Smooth muscle cell of the brain vasculature (primary cell): ENCODE data around the gene PKP2.
"Not testable (repeated sequence)": the region's sequence is repeated elsewhere in the genome, so short reads cannot be mapped to it uniquely, and the experiment has no call there.

Experiments
- DNase-seq: peaks from one replicate; pipeline ENCODE4 v3.0.0-alpha.2; 2012; ENCODE audit warnings: low read depth, low spot score

Gene PKP2

GRCh38 chr12:32895688-32896431, 717 bp downstream of the PKP2 start:
- DNase-seq = no peak

- no peak for DNase-seq
Measured at GRCh38 chr12:32894566-32894965, 2.0 kb downstream of the PKP2 start.

GRCh38 chr12:32893458-32893857, 3.1 kb downstream of the PKP2 start:
- no peak for DNase-seq

DNA sequence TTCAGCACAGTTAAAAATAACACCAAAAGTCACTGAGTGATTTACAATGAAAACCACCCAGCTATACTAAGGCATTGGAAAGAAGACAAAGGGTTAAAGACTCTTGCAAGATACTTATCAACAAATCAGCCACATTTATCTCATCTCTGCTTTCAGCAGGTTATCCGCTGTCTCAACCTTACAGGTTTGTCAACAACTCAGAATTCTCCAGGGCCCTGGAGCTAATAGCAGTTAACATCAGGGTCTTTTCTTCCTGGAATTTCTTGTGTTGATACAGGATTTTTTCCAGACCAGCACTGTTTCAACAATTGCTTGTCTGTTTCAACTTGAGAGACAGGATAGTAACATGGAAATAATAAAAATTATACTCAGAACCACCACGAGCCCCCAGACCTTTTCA, 3.5 kb downstream of the PKP2 start:
- DNase-seq = no peak

DNA sequence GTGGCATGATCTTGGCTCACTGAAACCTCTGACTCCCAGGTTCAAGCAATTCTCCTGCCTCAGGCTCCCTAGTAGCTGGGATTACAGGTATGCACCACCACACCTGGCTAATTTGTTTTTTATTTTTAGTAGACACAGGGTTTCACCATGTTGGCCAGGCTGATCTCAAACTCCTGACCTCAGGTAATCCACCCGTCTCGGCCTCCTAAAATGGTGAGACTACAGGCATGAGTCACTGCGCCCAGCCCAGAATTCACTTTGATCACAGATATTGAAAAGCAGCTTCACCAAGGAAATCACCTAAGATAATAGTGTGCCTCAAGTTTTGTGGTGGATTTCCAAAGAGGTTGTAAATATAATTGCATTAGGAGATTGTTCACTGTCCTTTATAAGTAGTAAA, 4.2 kb downstream of the PKP2 start:
- DNase-seq = not testable (repeated sequence)

GRCh38 chr12:32891956-32892355, 4.6 kb downstream of the PKP2 start:
- no peak for DNase-seq

- no peak for DNase-seq
Measured at GRCh38 chr12:32891526-32891925, 5.1 kb downstream of the PKP2 start.

- DNase-seq = no peak
Measured at GRCh38 chr12:32889011-32889760, 7.4 kb downstream of the PKP2 start.

GRCh38 chr12:32887058-32887457, 9.5 kb downstream of the PKP2 start:
- no peak for DNase-seq

DNA sequence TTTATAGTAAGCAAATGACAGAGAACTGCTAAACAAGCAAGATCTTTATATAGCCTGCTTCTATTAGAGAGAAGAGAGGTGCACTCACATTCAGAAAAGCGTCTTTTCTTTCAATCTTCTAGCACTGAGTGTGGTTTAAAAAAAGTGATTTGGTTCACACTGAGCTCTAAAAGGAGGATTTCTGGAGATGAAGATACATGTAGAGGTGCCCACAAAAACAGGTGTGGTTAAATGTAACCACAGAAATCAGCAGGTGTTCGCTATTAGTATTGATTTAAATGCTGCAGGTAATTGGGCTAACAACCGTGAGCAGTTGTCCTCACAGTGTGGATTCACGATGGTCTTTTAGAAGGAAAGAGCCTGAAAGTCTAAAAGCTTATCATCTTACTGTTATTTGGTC, 10.7 kb downstream of the PKP2 start:
- no peak for DNase-seq

DNA sequence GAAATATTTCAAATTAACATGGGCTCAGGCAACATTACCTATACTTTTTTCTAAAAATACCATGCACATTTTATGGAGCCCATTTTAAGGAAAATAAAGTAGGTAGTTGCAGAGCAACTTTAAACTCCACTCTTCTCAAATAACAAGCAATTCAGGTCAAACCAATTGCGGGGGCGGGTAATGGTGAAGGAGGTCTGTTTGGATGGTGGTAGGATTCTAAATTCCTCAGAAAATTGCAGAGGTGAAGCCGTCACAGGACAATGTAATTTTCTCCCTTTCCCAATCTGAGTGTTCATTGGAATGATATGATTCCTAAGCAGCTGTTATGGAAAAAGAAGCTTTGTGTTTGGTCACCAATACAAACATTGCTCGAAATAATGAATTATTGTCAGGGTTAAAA, 11.6 kb downstream of the PKP2 start:
- DNase-seq = no peak

GRCh38 chr12:32881702-32882101, 14.9 kb downstream of the PKP2 start:
- no peak for DNase-seq

- DNase-seq = no peak
Measured at GRCh38 chr12:32881107-32881506, 15.5 kb downstream of the PKP2 start.

GRCh38 chr12:32879066-32879465, 17.5 kb downstream of the PKP2 start:
- DNase-seq = not testable (repeated sequence)

DNA sequence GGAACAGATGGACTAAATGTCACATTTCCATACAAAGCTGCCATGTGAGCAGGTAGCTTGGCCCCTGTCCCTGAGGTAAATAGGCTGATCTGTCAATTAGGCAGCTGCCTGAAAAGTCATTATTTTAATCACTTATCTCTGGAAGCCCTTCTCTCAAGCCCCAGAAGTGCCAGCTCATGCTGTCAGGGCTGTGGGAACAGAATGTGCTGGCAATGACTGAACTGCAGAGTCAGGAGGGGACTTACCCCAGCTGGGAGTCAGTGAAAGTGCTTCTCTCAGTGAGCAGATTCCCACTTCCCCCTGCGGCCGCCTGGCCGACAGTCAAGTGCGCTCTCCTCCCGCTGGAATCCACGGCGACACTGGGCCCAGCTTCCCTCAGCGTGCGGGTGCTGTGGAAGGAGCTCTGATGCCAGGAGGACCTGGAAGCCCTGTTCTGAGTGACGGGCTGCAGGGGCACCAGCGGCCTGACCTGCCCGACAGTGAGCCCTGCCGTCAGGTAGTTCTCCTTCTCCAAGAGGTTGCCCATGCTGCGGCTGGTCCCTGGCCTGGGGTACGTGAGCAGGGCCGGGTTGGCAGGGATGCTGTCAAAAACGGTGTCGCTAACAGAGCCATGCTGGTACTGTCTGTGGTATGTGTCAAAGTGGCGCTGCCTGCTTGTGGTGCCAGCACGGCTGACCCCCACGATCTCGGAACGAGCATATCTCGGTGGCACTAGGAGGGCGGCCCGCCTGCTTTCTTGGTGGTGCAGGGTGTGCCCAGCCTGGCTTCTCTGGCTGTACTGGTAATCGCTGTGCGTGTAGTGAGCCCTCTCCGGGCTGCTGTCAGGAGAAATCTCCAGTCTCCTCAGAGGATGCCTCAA, 18.7 kb downstream of the PKP2 start:
- no peak for DNase-seq

DNA sequence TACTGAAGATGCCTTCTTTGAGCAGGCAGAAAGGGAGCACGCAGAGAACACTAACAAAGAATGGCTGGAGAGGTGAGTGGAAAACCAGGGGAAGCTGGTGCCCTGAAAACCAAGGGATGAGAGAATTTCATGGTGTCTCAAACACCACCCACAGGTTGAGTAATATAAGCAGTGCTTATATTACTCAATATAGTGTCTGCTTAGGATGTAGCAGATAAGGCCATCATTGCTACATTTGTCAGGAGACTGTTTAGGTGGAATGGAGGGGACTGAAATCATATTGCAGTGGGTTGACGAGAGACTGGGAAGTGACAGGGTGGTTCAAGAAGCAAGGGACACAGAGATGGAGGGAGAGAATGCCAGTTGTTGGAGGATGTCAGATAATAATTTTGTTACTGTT, 20.6 kb downstream of the PKP2 start:
- DNase-seq = no peak

- no peak for DNase-seq
Measured at GRCh38 chr12:32874975-32875374, 21.6 kb downstream of the PKP2 start.

- DNase-seq = no peak
Measured at GRCh38 chr12:32874078-32874477, 22.5 kb downstream of the PKP2 start.

GRCh38 chr12:32872416-32872815, 24.2 kb downstream of the PKP2 start:
- not testable (repeated sequence) for DNase-seq

GRCh38 chr12:32870716-32871115, 25.9 kb downstream of the PKP2 start:
- no peak for DNase-seq

- no peak for DNase-seq
Measured at GRCh38 chr12:32868885-32869284, 27.7 kb downstream of the PKP2 start.

GRCh38 chr12:32864731-32865130, 31.8 kb downstream of the PKP2 start:
- DNase-seq = no peak
